ENCODE results near the gene ZNRF4. TPM values are rescaled to one million over a fixed set of nuclear protein-coding genes. Genes with fewer than 3 reads are reported as not detected.

ZNRF4 gene
- total and polyA plus RNA-seq, 2 experiments from 2014 or later: not detected

GRCh38 chr19:5479958-5480357 is 24.7 kb downstream of the ZNRF4 start (continued):
- TF ChIP-seq CTCF (conservative IDR thresholded peaks at IDR 0.05; ENCODE audit: low read depth in 2 of 2): no peak
- TF ChIP-seq CREB1 (CRISPR knock-in tag; IDR thresholded peaks at IDR 0.05; ENCODE audit: low read depth): no peak
- no peak for TF ChIP-seq EZH2phosphoT487 (IDR thresholded peaks at IDR 0.05; ENCODE audit: unreplicated experiment)
- TF ChIP-seq EZH2 (IDR thresholded peaks at IDR 0.05; ENCODE audit: low read depth, unreplicated experiment): no peak
- TF ChIP-seq STAT1 (IDR thresholded peaks at IDR 0.05; ENCODE audit: unreplicated experiment): no peak
- TF ChIP-seq JUNB (IDR thresholded peaks at IDR 0.05; ENCODE audit: unreplicated experiment): no peak

GRCh38 chr19:5480427-5480836 is 25.2 kb downstream of the ZNRF4 start:
- Histone ChIP-seq H3K4me2 (no peak overlapping the region), H3F3A (replicated peaks; ENCODE audit: low read depth) (no peaks in the 10 kb centered on the region), H3K27me3 (ENCODE audit: insufficient read depth) (no peaks in the 10 kb centered on the region), H3K27ac (ENCODE audit: low read depth) (no peak overlapping the region), H3K4me3 (no peak overlapping the region), H3K79me2 (replicated peaks; ENCODE audit: insufficient read depth) (no peaks in the 10 kb centered on the region), H3K36me3 (ENCODE audit: insufficient read depth) (no peaks in the 10 kb centered on the region), H4K20me1 (replicated peaks; ENCODE audit: insufficient read depth) (no peaks in the 10 kb centered on the region), H3K4me1 (ENCODE audit: insufficient read depth) (no peaks in the 10 kb centered on the region), H2AFZ (no peak overlapping the region), H3K9me2 (ENCODE audit: insufficient read depth) (no peaks in the 10 kb centered on the region)
- Mint-ChIP-seq H3K9me3 (peaks cover 22% of the 10 kb centered on the region; the same call in 2 of the 3 replicates), H3K27ac (no peak overlapping the region), H3K36me3 (ENCODE audit: low read depth) (no peaks in the 10 kb centered on the region), H3K4me1 (peaks cover 2% of the 10 kb centered on the region; the same call in 1 of the 3 replicates), H3K4me3 (no peak overlapping the region), H3K27me3 (ENCODE audit: insufficient read depth, low read depth, poor library complexity) (peaks cover 14% of the 10 kb centered on the region)
- TF ChIP-seq POLR2AphosphoS5 (IDR thresholded peaks at IDR 0.05; ENCODE audit: low read depth) (no peak), CTCF (conservative IDR thresholded peaks at IDR 0.05; ENCODE audit: low read depth in 2 of 2) (peak; percentile 69 to 76)
- peak; percentile 82 for DNase-seq (ENCODE audit: low spot score)
- peak; percentile 29; the same call in 2 of the 3 replicates for ATAC-seq

- Histone ChIP-seq H3K27ac (ENCODE audit: low read depth) (no peak overlapping the region), H3K9me2 (ENCODE audit: insufficient read depth) (no peaks in the 10 kb centered on the region), H3K36me3 (ENCODE audit: insufficient read depth) (no peaks in the 10 kb centered on the region), H2AFZ (no peak overlapping the region), H3K4me2 (no peak overlapping the region), H3K27me3 (ENCODE audit: insufficient read depth) (no peaks in the 10 kb centered on the region), H3K4me3 (no peak overlapping the region), H3K79me2 (replicated peaks; ENCODE audit: insufficient read depth) (no peaks in the 10 kb centered on the region), H3K4me1 (ENCODE audit: insufficient read depth) (no peaks in the 10 kb centered on the region), H3F3A (replicated peaks; ENCODE audit: low read depth) (no peaks in the 10 kb centered on the region), H4K20me1 (replicated peaks; ENCODE audit: insufficient read depth) (no peaks in the 10 kb centered on the region)
- Mint-ChIP-seq H3K4me3 (no peak overlapping the region), H3K27ac (no peak overlapping the region), H3K4me1 (peaks cover 2% of the 10 kb centered on the region; the same call in 1 of the 3 replicates), H3K9me3 (peaks cover 22% of the 10 kb centered on the region; the same call in 2 of the 3 replicates), H3K27me3 (ENCODE audit: insufficient read depth, low read depth, poor library complexity) (peaks cover 14% of the 10 kb centered on the region), H3K36me3 (ENCODE audit: low read depth) (no peaks in the 10 kb centered on the region)
- DNase-seq (ENCODE audit: low spot score) (no peak), ATAC-seq (no peak)
- TF ChIP-seq ETS1 (IDR thresholded peaks at IDR 0.05) (no peak), REST (IDR thresholded peaks at IDR 0.05; ENCODE audit: unreplicated experiment) (no peak), ZNF114 (CRISPR knock-in tag; IDR thresholded peaks at IDR 0.05) (no peak)
Observed at GRCh38 chr19:5481957-5482356, 26.7 kb downstream of the ZNRF4 start.
